Midbrain (tissue), 1 donor: ENCODE measurements around the gene DKK2.
A peak's percentile ranks its signal among the peaks of the same experiment; 100 is the strongest.

ENCODE experiments used
- DNase-seq: peaks from one replicate; lab custom pipeline; 2025; lab: John Stamatoyannopoulos, UW

DKK2 gene

DNA sequence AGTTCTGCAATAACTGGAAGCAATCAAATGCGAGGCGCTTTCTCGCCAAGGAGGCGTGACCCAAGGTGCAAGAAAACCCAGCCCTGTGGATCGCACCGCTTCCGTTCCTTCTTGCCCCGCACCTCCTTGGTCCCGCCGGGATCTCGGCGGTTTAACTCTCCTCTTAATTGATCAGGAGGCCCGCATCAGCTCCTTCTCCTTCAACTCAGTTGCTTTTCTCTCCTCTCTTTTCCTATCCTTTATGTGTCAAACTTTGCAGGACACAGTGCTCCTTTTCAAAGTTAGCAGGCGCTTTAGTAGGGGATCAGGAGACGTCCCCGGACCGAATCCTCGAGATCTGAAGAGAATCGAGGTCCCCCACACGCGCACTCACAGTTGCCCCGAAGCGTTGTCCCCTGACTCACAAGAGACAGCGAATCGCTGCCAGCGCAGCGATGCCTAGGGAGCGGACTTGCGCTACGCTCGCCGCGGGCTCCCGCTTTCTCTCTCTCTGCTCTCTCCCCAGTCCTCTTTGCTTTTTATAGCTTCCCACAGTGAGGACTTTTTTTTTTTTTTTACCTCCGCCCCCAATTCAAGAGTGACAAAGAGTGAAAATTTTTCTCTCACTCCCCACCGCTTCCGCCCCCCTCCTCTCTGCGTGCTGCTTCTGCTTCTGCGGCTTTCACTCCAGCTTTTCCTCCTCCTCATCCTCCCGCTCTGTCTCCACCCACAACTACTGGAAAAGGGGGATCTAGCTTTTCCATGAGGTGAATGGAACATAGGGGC is at the start of gene DKK2:
TSS of gene DKK2 (minus strand) at position 495 of the 765 bp plus-strand sequence. CDS start 722 bp downstream, outside the sequence.
- DNase-seq, result no peak

DNA sequence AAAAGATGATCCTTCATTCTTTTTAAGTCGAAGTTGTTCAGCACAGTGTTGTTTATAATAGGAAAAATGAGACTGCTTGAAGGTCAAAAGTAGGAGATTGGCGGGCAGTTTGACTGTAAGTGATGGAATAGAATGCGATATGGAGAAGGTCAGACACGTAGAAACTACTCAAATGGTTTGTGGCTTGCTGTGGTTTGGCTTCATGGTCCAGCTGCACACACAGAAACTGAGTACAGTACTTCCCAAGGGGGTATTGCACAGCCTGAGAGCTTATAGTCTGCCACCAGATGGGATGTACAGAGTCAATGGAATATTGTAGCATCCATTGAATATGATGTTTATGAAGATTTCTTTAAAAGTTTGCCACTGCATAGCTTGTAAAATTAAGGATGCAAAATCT is 41.1 kb upstream of the DKK2 start:
- DNase-seq, result no peak

DNA sequence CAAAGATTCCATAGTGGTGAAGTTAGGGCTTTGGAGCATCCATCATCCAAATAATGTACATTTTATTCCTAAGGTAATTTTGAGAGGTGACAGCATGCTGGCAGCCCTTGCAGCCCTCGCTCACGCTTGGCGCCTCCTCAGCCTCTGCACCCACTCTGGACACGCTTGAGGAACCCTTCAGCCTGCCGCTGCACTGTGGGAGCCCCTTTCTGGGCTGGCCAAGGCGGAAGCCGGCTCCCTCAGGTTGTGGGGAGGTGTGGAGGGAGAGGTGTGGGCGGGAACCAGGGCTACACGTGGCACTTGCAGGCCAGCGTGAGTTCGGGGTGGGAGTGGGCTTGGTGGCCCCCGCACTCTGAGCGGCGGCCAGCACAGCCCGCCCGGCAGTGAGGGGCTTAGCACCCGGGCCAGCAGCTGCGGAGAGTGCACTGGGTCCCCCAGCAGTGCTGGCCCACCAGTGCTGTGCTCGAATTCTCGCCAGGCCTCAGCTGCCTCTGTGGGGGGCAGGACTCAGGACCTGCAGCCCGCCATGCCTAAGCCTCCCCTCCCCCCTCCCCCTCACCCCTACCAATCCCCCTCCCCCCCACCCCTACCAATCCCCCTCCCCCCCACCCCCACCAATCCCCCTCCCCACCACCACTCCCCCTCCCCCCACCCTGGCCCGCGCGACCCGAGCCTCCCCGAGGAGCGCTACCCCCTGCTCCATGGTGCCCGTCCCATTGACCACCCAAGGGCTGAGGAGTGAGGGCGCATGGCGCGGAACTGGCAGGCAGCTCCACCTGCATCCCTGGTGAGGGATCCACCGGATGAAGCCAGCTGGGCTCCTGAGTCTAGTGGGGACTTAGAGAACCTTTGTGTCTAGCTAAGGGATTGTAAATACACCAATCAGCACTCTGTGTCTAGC is 37.0 kb upstream of the DKK2 start:
- DNase-seq, result no peak

DNA sequence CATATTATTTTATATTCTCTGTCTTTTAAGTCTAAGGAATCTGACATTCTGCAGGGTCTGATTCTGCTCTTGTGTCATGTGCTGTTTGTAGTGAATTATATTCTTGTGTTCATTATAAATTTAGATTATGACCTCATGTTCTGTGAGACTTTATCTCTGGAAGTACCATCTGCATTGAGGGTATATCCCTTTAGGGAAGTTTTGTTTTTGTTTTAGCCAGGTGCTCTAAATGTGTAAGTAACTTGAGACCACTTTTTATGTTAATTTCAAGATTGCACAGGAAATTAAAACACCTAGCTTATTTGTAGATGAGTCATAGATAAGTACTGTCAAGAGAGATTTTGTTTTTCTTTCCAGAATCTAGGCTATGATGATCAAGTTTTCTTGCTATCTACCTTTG is 35.0 kb upstream of the DKK2 start:
- DNase-seq, result no peak

DNA sequence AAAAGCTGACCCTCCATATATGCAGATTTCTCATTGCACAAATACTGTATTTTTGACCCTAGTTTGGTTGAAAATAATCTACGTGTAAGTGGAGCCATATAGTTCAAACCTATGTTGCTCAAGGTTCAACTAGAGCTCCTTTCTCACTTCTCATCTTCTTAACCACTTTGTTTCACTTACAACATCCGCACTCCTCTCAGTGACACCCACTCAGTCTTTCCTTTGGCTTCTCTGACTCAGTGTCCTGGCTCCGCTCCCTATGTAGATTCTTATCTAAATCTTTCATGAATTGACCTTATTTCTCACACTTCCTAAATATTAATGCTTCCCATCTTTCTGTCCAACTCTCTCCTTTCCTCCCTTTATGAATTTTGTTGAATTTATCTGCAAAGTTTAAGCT is 32.9 kb upstream of the DKK2 start:
- no peak for DNase-seq

DNA sequence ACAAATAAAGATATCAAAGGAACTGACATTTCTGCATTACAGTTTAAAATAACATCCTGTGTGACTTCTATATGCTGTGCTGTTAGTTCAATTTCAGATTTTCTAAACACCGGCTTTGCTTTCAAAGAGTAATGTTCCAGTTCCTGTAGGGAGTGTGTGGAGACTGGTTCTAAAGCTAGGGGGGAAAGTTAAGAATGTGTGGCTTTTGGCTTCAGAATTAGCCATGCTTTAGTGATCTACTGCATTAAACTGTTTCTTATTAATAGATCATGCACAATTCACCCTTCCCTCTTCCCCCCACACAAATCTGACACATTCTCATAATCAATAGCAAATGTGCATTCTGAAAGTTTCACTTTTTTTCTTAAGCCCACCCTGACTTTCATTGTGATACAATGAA is 32.0 kb upstream of the DKK2 start:
- DNase-seq, result no peak

DNA sequence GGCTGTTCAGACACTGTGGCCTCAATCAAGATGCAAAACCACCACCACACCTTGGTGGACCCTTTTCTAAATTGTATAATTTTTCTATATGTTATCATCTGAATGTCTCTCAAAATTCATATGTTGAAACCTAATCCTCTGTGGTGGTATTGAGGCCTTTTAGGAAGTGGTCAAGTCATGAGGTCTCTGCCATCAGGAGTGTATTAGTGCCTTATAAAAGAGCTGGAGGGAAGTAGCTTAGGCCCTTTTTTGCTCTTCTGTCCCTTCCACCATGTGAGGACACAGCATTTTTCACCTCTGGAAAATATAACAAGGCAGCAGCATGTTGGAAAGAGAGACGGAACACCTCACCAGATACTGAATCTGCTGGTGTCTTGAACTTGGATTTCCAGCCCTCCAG is 30.5 kb upstream of the DKK2 start:
- no peak for DNase-seq

GRCh38 chr4:107065201-107065600 is 29.1 kb upstream of the DKK2 start:
- no peak for DNase-seq

GRCh38 chr4:107060388-107060787 is 24.3 kb upstream of the DKK2 start:
- DNase-seq, result no peak

DNA sequence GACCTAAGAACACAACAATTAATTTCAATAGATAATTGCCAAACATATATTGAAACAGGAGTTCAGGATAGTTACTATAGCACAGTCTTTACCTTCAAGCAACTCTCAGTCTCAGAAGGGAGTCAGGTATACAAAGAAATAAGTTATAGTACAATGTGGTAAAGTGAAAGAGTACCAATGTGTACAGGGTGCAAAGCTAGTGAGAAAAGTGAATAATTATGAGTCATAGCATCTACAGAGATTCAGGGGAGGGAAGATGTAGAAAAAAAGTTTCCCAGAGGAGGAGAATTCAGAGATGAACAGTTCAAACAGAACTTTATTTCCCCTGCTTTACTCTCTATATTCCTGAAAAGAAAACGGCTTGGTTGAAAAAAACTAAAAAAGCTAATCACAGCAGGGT is 22.7 kb upstream of the DKK2 start:
- no peak for DNase-seq

- no peak for DNase-seq
Observed at GRCh38 chr4:107050525-107051135, 14.5 kb upstream of the DKK2 start.

GRCh38 chr4:107046261-107046660 is 10.1 kb upstream of the DKK2 start:
- DNase-seq, result no peak

- no peak for DNase-seq
Observed at GRCh38 chr4:107044170-107044569, 8.1 kb upstream of the DKK2 start.

GRCh38 chr4:107037199-107037584 is 1.1 kb upstream of the DKK2 start:
- peak; percentile 70 for DNase-seq

DNA sequence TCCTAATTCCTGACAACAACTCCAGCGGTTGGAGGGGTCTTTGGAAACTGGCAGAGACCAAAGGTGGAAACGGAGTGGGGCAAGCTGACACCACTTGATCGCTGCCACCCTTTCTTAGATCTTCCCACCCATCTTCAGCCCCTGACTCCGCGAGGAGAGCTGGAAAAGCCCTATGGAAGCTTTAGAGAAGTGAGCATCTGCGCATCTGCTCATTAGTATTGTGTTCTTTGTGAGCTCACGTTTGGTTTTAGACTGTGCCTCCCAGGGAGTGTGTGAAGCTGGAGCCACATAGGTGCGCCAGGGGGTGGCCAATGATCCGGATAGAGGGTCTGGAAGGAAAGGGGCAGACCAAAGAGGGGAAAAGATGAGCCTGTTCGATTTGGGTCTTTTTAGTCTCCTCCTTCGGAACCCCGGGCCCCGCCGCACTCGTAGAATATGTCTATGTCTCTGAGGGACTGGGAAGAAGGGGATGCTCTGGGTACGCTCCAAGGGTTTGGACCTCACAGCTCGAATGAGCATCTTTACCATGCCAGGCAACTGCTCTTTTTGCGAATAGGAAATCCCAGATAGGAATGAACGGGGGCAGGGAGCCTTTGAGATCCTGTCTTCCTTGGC is 578 bp upstream of the DKK2 start:
- DNase-seq, result no peak

DNA sequence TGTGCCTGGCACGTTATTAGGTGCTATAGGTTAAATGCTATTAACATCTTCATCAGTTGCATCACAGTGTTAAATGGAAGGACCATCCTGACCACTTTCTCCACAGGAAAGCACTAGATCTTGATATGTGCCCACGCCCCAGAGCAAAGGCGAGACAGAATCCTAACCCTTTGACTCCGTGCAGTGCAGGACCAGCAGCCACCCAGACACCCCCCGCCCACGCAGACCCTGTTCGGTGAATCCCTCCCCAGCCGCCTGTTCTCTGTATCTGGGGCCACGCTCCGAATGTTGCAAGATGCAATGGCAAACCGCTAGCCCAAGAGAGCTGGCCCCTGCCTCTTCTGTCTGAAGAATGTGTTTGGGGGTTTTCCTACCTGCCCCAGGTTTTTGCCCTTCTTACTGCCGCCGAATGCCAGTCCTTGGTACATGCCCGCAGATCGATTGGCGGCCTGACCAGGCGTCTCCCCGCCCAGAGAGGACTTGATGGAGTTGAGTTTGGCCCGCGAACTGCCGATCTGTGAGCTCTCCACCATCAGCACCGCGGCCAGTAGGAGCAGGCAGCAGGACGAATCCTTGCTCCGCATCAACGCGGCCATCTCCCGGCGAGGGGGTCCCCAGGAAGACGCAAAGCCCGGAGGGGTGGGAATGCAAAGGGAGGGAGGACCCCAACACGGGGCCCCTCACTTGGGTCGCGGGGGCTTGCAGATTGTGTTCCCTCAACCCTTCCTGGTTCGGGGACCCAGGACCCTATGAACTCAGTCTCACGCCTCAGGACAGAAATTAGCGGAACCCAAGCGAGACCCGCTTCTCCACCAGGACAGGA is 906 bp downstream of the DKK2 start:
- DNase-seq, result no peak

DNA sequence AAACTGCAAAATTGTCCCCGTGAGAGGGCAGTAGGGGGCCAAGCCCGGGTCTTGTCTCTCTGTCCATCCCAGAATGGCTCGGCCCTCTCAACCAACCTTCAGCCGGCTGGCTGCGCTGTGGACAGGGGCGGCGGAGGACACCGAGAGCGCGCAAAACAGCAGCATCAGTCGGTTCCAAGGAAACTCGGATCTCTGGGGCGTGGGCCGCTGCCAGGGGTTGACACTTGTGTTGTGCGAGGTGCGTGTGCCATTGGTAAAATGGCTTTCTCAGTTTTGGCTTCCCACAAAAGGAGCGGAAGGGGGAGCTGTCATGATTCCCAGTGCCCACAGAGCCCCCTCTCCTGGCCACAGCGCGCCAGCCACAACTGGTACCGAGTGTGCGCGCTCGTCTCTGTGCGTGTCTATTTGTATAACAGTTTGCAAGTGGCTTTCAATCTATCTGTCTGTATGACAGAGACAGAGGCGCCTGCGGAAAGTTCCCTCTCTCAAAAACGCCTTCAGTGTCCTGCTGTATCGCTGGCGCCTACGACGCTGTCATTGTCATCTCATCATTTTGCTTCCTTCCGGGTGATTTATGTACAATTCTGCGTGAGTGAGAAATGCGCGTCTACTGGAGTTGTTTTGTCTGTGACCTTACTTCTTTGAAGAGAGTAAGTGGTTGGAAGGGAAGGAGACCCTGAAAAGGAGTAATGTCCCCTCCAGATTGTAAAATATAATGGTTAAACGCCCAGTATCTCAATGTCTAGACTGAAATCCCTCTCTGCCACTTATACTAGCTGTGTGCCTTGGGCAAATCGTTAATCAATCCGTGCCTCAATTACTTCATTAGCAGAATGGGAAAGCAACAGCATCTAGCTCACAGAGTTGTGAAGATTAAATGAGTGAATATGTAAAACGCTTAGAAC is 1.8 kb downstream of the DKK2 start:
- DNase-seq, result peak; percentile 64

GRCh38 chr4:107027379-107027778 is 8.7 kb downstream of the DKK2 start:
- DNase-seq, result no peak

- DNase-seq, result no peak
Observed at GRCh38 chr4:107018344-107018735, 17.8 kb downstream of the DKK2 start.
